Subcutaneous abdominal adipose tissue (tissue), 5 donors: ENCODE data around the gene SAMD4B.

Experiments
- H3K27ac ChIP-seq: one replicate; pipeline ENCODE4 v1.7.0; 2013; ENCODE audit warnings: low read depth, mild to moderate bottlenecking, inconsistent platforms, low read length, moderate library complexity
- H3K27me3 ChIP-seq, 5 donors: one replicate each; pipeline ENCODE4 v1.7.0; 2013; ENCODE audit warnings: low read length in 5 of 5, inconsistent platforms in 1 of 5; ENCODE audit not compliant: control insufficient read depth in 5 of 5, insufficient read depth in 4 of 5
- H3K36me3 ChIP-seq, 5 donors: one replicate each; pipeline ENCODE4 v1.7.0; 2013; ENCODE audit warnings: low read length in 5 of 5; ENCODE audit not compliant: control insufficient read depth in 5 of 5, insufficient read depth in 5 of 5
- H3K4me1 ChIP-seq, 5 donors: one replicate each; pipeline ENCODE4 v1.7.0; 2013; ENCODE audit warnings: low read length in 5 of 5, mild to moderate bottlenecking in 3 of 5, moderate library complexity in 1 of 5; ENCODE audit not compliant: control insufficient read depth in 5 of 5, insufficient read depth in 5 of 5
- H3K4me3 ChIP-seq, 5 donors: one replicate each; pipeline ENCODE4 v1.7.0; 2013; ENCODE audit warnings: low read length in 5 of 5, low read depth in 1 of 5
- H3K9ac ChIP-seq, 5 donors: one replicate each; pipeline ENCODE4 v1.7.0; 2013; ENCODE audit warnings: low read length in 5 of 5, mild to moderate bottlenecking in 4 of 5, moderate library complexity in 3 of 5
- H3K9me3 ChIP-seq, 5 donors: one replicate each; pipeline ENCODE4 v1.7.0; 2013; ENCODE audit warnings: low read length in 5 of 5; ENCODE audit not compliant: control insufficient read depth in 5 of 5
- donor health status: healthy.
- donor health status: healthy.
- donor health status: healthy.
- donor health status: healthy.
- donor health status: healthy.

SAMD4B gene

GRCh38 chr19:39433480-39434079 is 91.4 kb downstream of the SAMD4B start:
- peaks cover 0 to 30% (median 24%) of the 10 kb centered on the region in 5 donors for H3K36me3 ChIP-seq
- peak overlapping the region; percentile 3 for H3K27ac ChIP-seq
- no peaks in the 10 kb centered on the region for H3K9me3 ChIP-seq
- H3K4me3 ChIP-seq, result peak overlapping the region in 4 of 5 donors; percentile 31 to 96 (median 94)
- H3K4me1 ChIP-seq, result peaks cover 9 to 47% (median 33%) of the 10 kb centered on the region in 5 donors
- peak overlapping the region in 3 of 5 donors; percentile 34 to 66 (median 35) for H3K9ac ChIP-seq
- no peaks in the 10 kb centered on the region for H3K27me3 ChIP-seq

DNA sequence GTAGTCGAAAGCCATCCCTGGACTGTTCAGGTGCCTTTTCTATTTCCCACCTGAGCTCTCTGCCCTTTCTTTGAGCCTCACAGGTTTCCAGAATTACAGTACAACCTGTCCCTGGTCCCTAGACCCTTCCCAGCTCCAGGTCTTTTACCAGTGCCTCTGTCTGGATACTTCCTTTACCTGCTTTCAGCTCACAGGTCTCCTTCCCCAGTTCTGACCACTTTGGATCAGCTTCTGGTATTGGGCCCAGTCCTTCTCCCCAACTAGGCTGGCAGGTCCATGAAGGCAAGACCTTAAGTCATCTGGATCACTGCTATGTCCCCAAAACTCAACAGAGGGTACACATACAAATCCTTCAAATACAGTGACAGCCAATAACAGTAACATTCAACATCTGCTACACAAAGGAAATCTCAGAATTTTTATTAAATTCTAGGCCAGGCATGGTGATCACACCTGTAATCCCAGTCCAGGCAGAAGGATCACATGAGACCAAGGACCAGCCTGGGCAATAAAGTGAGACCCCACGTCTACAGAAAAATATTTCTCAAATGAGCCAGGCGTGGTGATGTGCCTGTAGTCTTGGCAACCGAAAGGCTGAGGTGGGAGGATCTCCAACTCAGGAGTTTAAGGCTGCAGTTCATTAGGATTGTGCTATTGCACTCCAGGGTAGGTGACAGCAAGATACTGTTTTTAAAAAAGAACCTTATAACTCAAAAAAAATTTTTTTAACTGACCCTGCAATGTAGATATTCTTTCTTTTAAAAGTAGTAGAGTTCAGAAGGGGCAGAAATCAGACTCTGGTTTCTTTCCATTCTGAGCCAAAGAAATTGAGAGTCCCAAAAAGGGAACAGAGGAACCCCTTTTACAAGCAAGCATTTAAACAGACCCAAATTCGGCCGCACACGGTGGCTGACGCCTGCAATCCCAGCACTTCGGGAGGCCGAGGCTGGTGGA is 92.2 kb downstream of the SAMD4B start:
- no peaks in the 10 kb centered on the region for H3K9me3 ChIP-seq
- H3K27ac ChIP-seq, result peak overlapping the region; percentile 3
- peak overlapping the region; percentile 93 to 98 (median 96) for H3K4me3 ChIP-seq
- peaks cover 6 to 40% (median 28%) of the 10 kb centered on the region in 5 donors for H3K4me1 ChIP-seq
- H3K9ac ChIP-seq, result peak overlapping the region in 4 of 5 donors; percentile 34 to 97 (median 82)
- H3K36me3 ChIP-seq, result peaks cover 0 to 30% (median 24%) of the 10 kb centered on the region in 5 donors
- no peaks in the 10 kb centered on the region for H3K27me3 ChIP-seq
